KMS-11 (cell line): ENCODE results near the gene CORO6.

Experiments used
- H2AFZ ChIP-seq: fragments of 200-600 bp; sonication (generic); 2 replicates; pipeline ENCODE4 v1.6.1; 2016; ENCODE audit warnings: antibody characterized with exemption, mixed run types, low read depth
- H3K27ac ChIP-seq: fragments of 200-600 bp; sonication (generic); 2 replicates; pipeline ENCODE4 v1.6.1; 2016; ENCODE audit warnings: mild to moderate bottlenecking, mixed run types
- H3K27me3 ChIP-seq: fragments of 200-600 bp; sonication (generic); 2 replicates; pipeline ENCODE4 v1.6.1; 2017; ENCODE audit warnings: mild to moderate bottlenecking, low read depth, mixed run types, moderate library complexity; ENCODE audit not compliant: insufficient read depth
- H3K36me3 ChIP-seq: fragments of 200-600 bp; sonication (generic); 2 replicates; pipeline ENCODE4 v1.6.1; 2017; ENCODE audit warnings: mild to moderate bottlenecking, mixed run types; ENCODE audit not compliant: insufficient read depth
- H3K4me1 ChIP-seq: fragments of 200-600 bp; sonication (generic); 2 replicates; pipeline ENCODE4 v1.6.1; 2016; ENCODE audit warnings: mild to moderate bottlenecking, low read depth, mixed run types; ENCODE audit not compliant: poor library complexity, severe bottlenecking
- H3K4me2 ChIP-seq: fragments of 200-600 bp; sonication (generic); 2 replicates; pipeline ENCODE4 v1.7.0; 2016; ENCODE audit warnings: mild to moderate bottlenecking, mixed run types
- H3K4me3 ChIP-seq: fragments of 200-600 bp; sonication (generic); IDR thresholded peaks from 2 replicates; pipeline ENCODE4 v1.6.1; 2017; ENCODE audit warnings: low read depth, low read length, mixed read lengths; ENCODE audit not compliant: insufficient read depth
- H3K79me2 ChIP-seq: fragments of 200-600 bp; sonication (generic); 2 replicates; pipeline ENCODE4 v1.6.1; 2016; ENCODE audit warnings: low read depth, mixed run types; ENCODE audit not compliant: insufficient read depth
- H3K9ac ChIP-seq: fragments of 200-600 bp; sonication (generic); 2 replicates; pipeline ENCODE4 v1.6.1; 2016; ENCODE audit warnings: mild to moderate bottlenecking, mixed run types
- H4K20me1 ChIP-seq: fragments of 200-600 bp; sonication (generic); 2 replicates; pipeline ENCODE4 v1.6.1; 2016; ENCODE audit warnings: mild to moderate bottlenecking, mixed run types; ENCODE audit not compliant: insufficient read depth
- TF ChIP-seq, protein P1 (sequence below): fragments of 200-600 bp; sonication (generic); conservative IDR thresholded peaks from 2 replicates; pipeline ENCODE4 v1.6.1; 2017; ENCODE audit warnings: low read depth, mild to moderate bottlenecking, antibody characterized with exemption, low read length, moderate library complexity, mixed read lengths

The CORO6 gene

DNA sequence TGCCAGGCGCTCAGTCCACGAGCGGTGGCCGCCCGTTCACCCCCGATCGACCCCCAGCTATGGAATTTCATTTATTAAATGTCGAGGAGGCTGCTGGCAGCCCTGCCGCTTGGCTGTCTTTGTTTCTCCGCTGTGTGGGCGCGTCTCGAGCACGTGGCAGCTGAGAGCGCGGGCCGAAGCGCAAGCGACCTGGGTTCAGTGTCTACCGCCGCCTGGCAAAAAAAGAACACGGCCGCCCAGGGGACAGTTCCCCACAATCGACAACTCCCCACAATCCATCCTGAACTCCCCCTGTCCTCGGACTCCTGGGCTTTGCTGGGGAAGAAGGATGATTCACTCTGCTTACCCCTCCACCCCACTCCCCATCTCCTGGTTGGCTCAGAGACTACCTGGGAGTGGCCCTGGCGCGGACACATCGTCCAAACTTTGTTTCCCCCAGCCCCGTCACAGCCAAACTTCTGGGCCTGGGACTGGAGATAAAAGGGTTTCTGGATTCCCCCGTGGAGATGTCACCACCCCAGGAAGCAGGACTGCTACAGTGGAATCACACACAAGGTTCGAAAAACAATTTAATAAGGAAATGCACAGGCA, 31.5 kb downstream of the CORO6 start:
- Histone ChIP-seq H3K4me3 (no peak overlapping the region), H4K20me1 (no peaks in the 10 kb centered on the region), H3K9ac (no peak overlapping the region), H3K4me1 (peaks cover 38% of the 10 kb centered on the region), H3K27me3 (no peaks in the 10 kb centered on the region), H3K27ac (no peak overlapping the region), H3K79me2 (peaks cover 16% of the 10 kb centered on the region; the same call in 1 of the 2 replicates), H2AFZ (peak overlapping the region; percentile 75), H3K36me3 (no peaks in the 10 kb centered on the region), H3K4me2 (peak overlapping the region; percentile 90)
- TF ChIP-seq, protein P1, sequence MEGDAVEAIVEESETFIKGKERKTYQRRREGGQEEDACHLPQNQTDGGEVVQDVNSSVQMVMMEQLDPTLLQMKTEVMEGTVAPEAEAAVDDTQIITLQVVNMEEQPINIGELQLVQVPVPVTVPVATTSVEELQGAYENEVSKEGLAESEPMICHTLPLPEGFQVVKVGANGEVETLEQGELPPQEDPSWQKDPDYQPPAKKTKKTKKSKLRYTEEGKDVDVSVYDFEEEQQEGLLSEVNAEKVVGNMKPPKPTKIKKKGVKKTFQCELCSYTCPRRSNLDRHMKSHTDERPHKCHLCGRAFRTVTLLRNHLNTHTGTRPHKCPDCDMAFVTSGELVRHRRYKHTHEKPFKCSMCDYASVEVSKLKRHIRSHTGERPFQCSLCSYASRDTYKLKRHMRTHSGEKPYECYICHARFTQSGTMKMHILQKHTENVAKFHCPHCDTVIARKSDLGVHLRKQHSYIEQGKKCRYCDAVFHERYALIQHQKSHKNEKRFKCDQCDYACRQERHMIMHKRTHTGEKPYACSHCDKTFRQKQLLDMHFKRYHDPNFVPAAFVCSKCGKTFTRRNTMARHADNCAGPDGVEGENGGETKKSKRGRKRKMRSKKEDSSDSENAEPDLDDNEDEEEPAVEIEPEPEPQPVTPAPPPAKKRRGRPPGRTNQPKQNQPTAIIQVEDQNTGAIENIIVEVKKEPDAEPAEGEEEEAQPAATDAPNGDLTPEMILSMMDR, result no peak

DNA sequence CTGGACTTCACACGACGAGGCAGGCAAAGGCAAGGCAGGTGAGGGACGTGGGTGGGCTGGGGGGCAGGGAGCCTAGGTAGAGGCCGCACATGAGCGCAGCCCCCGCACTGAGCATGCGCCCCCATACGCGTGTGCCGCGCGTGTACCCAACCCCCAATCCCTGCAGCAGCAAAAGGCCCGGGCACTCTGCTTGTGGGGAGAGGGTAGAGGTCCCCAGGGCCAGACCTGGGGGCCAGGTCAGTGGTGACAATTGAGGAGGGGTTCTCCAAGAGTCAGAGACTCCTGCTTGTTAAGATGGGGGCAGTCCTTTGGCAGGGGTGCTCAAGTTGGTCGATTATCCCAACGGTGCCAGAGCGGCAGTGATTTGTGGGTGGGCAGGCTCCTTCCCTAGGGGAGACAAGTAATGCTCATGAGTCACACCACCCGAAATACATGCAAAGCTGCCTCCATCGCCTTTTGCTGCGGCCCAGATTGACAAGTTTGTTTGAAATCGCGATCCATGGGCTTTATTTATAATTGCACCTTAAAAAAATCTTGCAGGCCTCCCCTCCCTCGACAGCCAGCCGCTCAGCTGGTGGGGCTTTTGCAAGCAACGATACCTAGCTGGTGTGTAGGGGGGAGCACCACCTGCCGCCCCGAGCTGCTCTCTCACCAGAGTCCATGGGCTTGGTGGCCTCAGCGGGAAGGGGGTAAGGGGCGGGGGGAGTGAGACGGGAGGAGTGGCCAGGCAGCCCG, 32.1 kb downstream of the CORO6 start:
- no peaks in the 10 kb centered on the region for H4K20me1 ChIP-seq
- peak overlapping the region; percentile 93; the same call in 1 of the 2 replicates for H2AFZ ChIP-seq
- H3K4me1 ChIP-seq, result peaks cover 38% of the 10 kb centered on the region

DNA sequence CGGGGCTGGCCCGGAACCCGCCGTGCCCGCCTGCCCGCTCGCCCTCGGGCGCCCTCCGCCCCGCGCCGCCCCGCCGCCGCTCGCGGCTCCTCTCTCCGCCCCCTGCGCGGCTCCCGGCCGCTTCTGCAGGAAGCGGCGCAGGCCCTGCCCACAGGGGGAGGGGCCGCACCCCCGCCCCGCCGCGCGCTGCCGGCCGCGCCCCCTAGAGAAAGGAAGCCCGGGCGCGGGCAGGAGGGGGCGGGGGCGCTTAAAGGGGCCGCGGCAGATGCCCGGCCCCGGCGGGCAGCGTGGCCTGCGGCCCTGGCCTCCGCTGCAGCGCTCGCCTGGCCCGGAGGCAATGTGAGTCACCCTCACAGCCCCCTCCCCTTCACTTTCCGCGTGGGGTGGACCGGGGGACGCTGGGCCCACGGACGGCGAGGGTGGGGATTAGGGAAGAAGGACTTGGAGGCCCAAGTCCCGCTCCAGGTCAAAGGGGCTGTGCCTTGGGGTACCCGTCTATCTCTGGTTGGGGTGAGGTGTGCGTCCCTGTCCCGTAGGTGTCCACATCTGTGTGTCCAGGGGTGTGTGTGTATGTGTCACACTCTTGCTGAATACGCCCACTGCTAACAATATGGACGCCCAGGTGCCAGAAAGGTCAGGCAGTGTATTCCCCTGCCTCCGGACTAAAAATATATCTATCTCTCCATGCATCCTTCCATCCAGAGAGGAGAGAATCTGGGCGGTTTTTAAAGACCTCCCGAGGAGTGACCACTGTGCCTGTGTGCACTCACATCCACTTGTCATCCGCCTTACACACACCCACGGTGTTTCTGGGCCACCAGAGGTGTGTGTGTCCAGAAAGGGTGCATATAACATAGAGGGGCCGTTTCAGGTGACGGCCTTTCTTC, 32.9 kb downstream of the CORO6 start, which contains the start of gene GIT1:
Gene GIT1, minus strand, starts transcription at position 125 of the 887 bp plus-strand sequence. CDS start 270 bp downstream, outside the sequence.
- TF ChIP-seq, protein P1, result no peak
- H2AFZ ChIP-seq, result peak within 1 kb of the TSS; percentile 93
- H3K79me2 ChIP-seq, result peaks cover 16% of the 10 kb centered on the region; the same call in 1 of the 2 replicates
- H3K4me3 ChIP-seq, result no peak within 1 kb of the TSS
- H3K4me2 ChIP-seq, result peak within 1 kb of the TSS; percentile 99
- H3K36me3 ChIP-seq, result no peaks in the 10 kb centered on the region
- H3K9ac ChIP-seq, result peak within 1 kb of the TSS; percentile 46; the same call in 1 of the 2 replicates
- no peaks in the 10 kb centered on the region for H3K27me3 ChIP-seq
- H3K4me1 ChIP-seq, result peaks cover 38% of the 10 kb centered on the region
- H4K20me1 ChIP-seq, result no peaks in the 10 kb centered on the region
- no peak within 1 kb of the TSS for H3K27ac ChIP-seq

More for the DNA sequence above, 32.1 kb downstream of the CORO6 start:
- H3K27me3 ChIP-seq, result no peaks in the 10 kb centered on the region
- no peak overlapping the region for H3K4me3 ChIP-seq
- no peaks in the 10 kb centered on the region for H3K36me3 ChIP-seq
- H3K4me2 ChIP-seq, result peak overlapping the region; percentile 83
- peaks cover 16% of the 10 kb centered on the region; the same call in 1 of the 2 replicates for H3K79me2 ChIP-seq
- no peak overlapping the region for H3K27ac ChIP-seq
- TF ChIP-seq, protein P1, result no peak
- H3K9ac ChIP-seq, result no peak overlapping the region

DNA sequence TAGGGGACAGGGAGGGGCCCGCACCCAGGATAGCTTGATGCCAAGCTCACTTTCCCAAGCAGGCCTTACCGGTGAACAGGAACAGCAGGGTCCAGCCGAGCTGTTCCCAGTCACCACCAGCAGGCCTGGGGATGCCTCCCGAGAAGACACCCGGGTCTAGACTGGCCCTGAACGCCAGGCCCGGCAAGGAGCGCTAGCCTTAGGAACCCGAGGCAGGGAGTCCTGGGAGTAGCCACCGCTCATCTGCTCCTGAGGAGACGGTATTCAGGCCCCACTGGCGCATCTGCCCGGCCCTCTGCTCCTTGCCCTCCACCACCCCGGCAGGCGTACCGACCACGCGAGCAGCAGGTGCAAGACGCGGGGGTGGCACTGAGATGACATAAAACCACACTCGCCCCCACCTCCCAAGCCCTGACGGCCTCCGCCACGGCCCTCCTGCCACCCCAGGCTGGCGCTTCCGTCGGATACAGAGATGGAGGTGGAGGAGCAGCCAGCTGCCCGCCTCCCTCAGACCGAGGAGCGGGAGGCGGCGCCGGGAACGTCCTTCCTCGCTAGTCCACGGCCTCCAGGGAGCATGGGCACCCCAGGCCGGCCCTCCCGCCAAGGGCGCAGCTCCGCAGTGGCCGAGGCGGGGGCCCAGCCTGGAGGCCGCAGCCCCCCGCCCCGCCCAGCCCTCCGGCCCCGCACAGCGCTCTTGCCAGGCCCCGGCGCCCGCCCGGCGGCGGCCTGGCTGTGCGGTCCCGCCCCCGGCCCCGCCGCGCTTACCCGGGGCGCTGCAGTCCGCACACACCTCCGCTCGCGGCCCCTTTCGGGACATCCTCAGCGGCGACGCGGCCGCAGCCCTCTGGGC, 33.9 kb downstream of the CORO6 start:
- Histone ChIP-seq H3K9ac (peak overlapping the region; percentile 46; the same call in 1 of the 2 replicates), H3K79me2 (peaks cover 16% of the 10 kb centered on the region; the same call in 1 of the 2 replicates), H3K27ac (no peak overlapping the region), H3K27me3 (no peaks in the 10 kb centered on the region), H3K36me3 (no peaks in the 10 kb centered on the region), H3K4me2 (peak overlapping the region; percentile 99), H2AFZ (peak overlapping the region; percentile 51), H3K4me3 (no peak overlapping the region), H4K20me1 (no peaks in the 10 kb centered on the region), H3K4me1 (peaks cover 32% of the 10 kb centered on the region)
- TF ChIP-seq, protein P1, result no peak
